ENCODE data around the gene PNPLA1.

DNA sequence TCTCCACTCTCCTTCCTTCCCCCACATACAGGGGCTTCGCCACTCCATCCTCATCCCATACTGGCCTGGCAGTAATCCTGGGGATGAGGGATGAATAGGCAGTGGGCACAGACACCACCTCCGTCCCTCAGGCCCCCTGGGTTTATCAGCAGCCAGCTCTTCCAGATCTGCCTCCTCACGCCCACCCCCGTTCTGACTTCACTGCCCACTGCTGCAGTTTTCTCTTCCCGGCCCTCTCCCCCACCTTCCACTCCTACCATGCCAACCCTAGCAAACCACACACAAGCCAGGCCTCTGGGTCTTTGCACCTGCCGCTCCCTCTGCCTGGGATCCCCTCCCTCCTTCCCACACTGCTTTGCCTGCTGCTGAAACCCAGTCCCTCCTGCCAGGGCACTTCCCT, 22.3 kb downstream of the PNPLA1 start:
- TF ChIP-seq, protein P1, sequence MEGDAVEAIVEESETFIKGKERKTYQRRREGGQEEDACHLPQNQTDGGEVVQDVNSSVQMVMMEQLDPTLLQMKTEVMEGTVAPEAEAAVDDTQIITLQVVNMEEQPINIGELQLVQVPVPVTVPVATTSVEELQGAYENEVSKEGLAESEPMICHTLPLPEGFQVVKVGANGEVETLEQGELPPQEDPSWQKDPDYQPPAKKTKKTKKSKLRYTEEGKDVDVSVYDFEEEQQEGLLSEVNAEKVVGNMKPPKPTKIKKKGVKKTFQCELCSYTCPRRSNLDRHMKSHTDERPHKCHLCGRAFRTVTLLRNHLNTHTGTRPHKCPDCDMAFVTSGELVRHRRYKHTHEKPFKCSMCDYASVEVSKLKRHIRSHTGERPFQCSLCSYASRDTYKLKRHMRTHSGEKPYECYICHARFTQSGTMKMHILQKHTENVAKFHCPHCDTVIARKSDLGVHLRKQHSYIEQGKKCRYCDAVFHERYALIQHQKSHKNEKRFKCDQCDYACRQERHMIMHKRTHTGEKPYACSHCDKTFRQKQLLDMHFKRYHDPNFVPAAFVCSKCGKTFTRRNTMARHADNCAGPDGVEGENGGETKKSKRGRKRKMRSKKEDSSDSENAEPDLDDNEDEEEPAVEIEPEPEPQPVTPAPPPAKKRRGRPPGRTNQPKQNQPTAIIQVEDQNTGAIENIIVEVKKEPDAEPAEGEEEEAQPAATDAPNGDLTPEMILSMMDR (IDR thresholded peaks at IDR 0.05 in 4 of 5, conservative IDR thresholded peaks at IDR 0.05 in 1 of 5), result no peak
- no peak for TF ChIP-seq POLR2A (IDR thresholded peaks at IDR 0.05)

Data from gastrocnemius medialis (tissue), 4 donors.